ENCODE data around the gene CSGALNACT2.
"Not testable (repeated sequence)": the region's sequence is repeated elsewhere in the genome, so short reads cannot be mapped to it uniquely, and the experiment has no call there.

Gene CSGALNACT2

DNA sequence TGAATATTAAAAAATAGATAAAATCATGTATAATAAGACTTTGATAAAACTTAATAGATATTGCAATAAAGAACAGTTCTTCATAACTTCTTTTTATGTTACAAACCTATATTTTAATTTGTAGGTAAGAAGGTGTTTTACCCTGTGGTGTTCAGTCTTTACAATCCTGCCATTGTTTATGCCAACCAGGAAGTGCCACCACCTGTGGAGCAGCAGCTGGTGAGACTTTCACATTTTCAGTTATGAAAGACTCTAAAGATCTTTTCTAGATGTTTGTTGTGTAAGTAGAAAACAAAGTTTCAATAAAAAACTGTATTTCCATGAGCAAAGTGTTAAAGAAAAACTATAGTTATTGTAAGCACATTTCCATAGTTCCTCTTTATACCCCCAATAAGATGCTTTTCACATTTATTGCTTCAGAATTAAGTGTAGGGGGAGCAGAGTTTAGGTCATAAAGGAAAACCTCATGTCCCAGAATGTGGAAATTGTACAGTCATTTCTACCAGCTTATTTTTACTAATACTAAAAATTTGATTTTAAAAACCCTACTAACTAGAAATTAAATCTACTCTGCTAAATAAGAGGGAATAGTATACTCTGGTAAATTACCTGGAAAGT, 28.7 kb downstream of the CSGALNACT2 start:
- no peak for TF ChIP-seq JUND (IDR thresholded peaks at IDR 0.05; ENCODE audit: low read depth)
- in situ Hi-C loops (cut with HindIII; ENCODE audit: low pct_unique_long_range_greater_than_20kb, low sequenced_read_pairs): no loop called here
- no peak for DNase-seq (ENCODE audit: low read depth in 1 of 2, low spot score in 1 of 2)

DNA sequence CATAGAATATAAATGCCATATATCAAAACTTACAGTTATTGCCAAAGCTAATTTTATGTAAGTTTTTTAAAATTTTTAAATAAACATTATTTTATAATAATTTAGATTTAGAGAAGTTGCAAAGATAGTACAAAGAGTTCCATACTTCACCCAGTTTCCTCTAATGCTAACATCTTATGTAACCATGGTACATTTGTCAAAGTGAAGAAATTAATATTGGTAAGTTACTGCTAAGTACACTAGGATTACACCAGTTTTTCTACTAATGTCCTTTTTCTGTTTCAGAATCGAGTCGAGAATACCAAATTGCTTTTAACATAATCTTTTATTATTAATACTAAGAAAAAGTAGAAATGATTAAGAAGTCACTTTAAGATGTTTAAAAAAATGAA, 29.2 kb downstream of the CSGALNACT2 start:
- in situ Hi-C loops (cut with HindIII; ENCODE audit: low pct_unique_long_range_greater_than_20kb, low sequenced_read_pairs): no loop called here
- TF ChIP-seq JUND (IDR thresholded peaks at IDR 0.05; ENCODE audit: low read depth): no peak

DNA sequence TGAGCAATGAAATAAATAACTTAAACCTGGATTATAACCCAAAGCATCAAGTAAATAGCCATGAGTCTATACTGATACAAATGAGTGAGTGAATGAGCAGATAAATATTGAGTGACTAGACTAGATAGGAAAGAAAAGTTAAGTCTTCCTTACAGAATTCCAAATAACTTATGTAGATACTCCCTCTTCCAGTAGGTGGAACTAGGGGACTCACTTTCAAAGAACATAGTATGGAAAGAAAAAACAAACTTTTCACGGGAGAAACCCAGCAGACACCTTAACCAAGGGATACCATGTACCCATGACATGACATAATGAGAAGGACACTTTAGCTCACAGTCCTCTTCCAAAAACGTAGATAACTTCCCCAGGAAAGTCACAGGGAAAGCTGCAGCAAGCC, 32.2 kb downstream of the CSGALNACT2 start:
- in situ Hi-C loops (cut with HindIII; ENCODE audit: low pct_unique_long_range_greater_than_20kb, low sequenced_read_pairs): no loop called here
- peak in 1 of 2 experiments; percentile 57 for DNase-seq (ENCODE audit: low read depth in 1 of 2, low spot score in 1 of 2)
- TF ChIP-seq JUND (IDR thresholded peaks at IDR 0.05; ENCODE audit: low read depth): no peak

More for the DNA sequence above, 29.2 kb downstream of the CSGALNACT2 start:
- no peak for DNase-seq (ENCODE audit: low read depth in 1 of 2, low spot score in 1 of 2)

DNA sequence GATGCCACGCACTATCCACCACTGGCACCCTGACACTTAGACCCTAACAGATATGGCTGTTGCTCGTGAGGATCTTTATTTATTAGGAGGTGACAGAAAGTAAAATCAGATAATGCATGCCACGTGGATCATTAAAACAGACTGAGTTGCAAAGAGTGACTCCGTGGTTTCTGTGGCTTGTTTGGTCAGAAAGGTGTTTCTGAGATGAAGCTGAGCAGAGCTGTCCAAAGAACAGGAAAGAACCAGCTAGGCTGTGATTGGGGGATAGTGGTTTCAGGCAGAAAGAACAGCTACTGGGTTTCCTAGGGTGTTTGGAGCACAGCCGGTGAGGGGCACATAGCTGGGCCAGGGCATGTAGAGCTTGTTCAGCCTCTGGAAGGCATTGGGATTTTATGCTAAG, 34.4 kb downstream of the CSGALNACT2 start:
- in situ Hi-C loops (cut with HindIII; ENCODE audit: low pct_unique_long_range_greater_than_20kb, low sequenced_read_pairs): no loop called here

GRCh38 chr10:43173120-43173519, 34.9 kb downstream of the CSGALNACT2 start:
- TF ChIP-seq JUND (IDR thresholded peaks at IDR 0.05; ENCODE audit: low read depth): no peak
- in situ Hi-C loops (cut with HindIII; ENCODE audit: low pct_unique_long_range_greater_than_20kb, low sequenced_read_pairs): no loop called here
- DNase-seq (ENCODE audit: low read depth in 1 of 2, low spot score in 1 of 2): no peak

More for the DNA sequence above, 34.4 kb downstream of the CSGALNACT2 start:
- no peak for DNase-seq (ENCODE audit: low read depth in 1 of 2, low spot score in 1 of 2)
- TF ChIP-seq JUND (IDR thresholded peaks at IDR 0.05; ENCODE audit: low read depth): no peak

DNA sequence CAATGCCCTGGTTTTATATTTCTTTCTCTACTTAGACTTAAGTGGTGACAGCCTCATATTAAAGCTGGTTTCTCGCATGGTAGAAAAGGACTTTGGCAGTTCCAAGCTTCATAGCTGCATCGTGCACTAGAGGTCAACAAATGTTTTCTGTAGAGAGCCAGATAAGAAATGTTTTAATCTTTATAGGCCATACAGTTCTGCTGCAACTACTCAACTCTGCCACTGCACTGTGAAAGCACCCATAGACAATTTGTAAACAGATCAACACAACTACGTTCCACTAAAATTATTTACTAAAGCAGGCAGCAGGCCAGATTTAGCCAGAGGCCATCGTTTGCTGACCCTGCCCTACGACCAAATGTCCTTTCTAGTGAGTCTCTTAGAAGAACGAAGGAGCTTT, 36.7 kb downstream of the CSGALNACT2 start:
- in situ Hi-C loops (cut with HindIII; ENCODE audit: low pct_unique_long_range_greater_than_20kb, low sequenced_read_pairs): no loop called here
- no peak for TF ChIP-seq JUND (IDR thresholded peaks at IDR 0.05; ENCODE audit: low read depth)
- no peak for DNase-seq (ENCODE audit: low read depth in 1 of 2, low spot score in 1 of 2)

DNA sequence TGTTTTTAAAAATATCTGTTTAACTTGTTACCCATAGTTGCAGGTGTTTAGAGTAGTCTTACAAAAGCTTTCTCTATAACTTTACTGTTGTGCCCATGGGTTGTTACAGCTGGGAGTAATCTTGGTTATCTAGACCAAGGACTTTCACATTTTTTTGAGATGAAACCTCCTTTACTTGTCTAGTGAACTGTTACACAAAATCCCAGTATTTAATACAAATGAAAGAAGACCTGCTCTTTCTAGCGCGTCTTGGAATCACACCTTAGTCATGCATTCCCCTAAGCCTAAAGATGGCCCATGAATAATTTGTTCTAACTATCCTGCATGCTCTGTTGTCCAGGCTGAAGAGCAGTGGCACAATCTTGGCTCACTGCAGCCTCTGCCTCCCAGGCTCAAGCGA, 38.0 kb downstream of the CSGALNACT2 start:
- no peak for TF ChIP-seq JUND (IDR thresholded peaks at IDR 0.05; ENCODE audit: low read depth)
- in situ Hi-C loops (cut with HindIII; ENCODE audit: low pct_unique_long_range_greater_than_20kb, low sequenced_read_pairs): no loop called here
- no peak for DNase-seq (ENCODE audit: low read depth in 1 of 2, low spot score in 1 of 2)

GRCh38 chr10:43177595-43177994, 39.4 kb downstream of the CSGALNACT2 start:
- in situ Hi-C loops (cut with HindIII; ENCODE audit: low pct_unique_long_range_greater_than_20kb, low sequenced_read_pairs): no loop called here
- no peak for TF ChIP-seq JUND (IDR thresholded peaks at IDR 0.05; ENCODE audit: low read depth)
- DNase-seq (ENCODE audit: low read depth in 1 of 2, low spot score in 1 of 2): no peak

- no peak for DNase-seq (ENCODE audit: low read depth in 1 of 2, low spot score in 1 of 2)
- in situ Hi-C loops (cut with HindIII; ENCODE audit: low pct_unique_long_range_greater_than_20kb, low sequenced_read_pairs): no loop called here
- TF ChIP-seq JUND (IDR thresholded peaks at IDR 0.05; ENCODE audit: low read depth): no peak
Observed at GRCh38 chr10:43181146-43181545, 42.9 kb downstream of the CSGALNACT2 start.

- in situ Hi-C loops (cut with HindIII; ENCODE audit: low pct_unique_long_range_greater_than_20kb, low sequenced_read_pairs): not testable (repeated sequence)
Observed at GRCh38 chr10:43183764-43184163, 45.5 kb downstream of the CSGALNACT2 start.

GRCh38 chr10:43186150-43186549, 47.9 kb downstream of the CSGALNACT2 start:
- TF ChIP-seq JUND (IDR thresholded peaks at IDR 0.05; ENCODE audit: low read depth): no peak
- DNase-seq (ENCODE audit: low read depth in 1 of 2, low spot score in 1 of 2): no peak
- in situ Hi-C loops (cut with HindIII; ENCODE audit: low pct_unique_long_range_greater_than_20kb, low sequenced_read_pairs): no loop called here

More at GRCh38 chr10:43183764-43184163, 45.5 kb downstream of the CSGALNACT2 start:
- not testable (repeated sequence) for DNase-seq (ENCODE audit: low read depth in 1 of 2, low spot score in 1 of 2)

- TF ChIP-seq JUND (IDR thresholded peaks at IDR 0.05; ENCODE audit: low read depth): no peak
- no peak for DNase-seq (ENCODE audit: low read depth in 1 of 2, low spot score in 1 of 2)
Observed at GRCh38 chr10:43187213-43187612, 49.0 kb downstream of the CSGALNACT2 start.

GRCh38 chr10:43188702-43189101, 50.5 kb downstream of the CSGALNACT2 start:
- TF ChIP-seq JUND (IDR thresholded peaks at IDR 0.05; ENCODE audit: low read depth): no peak
- in situ Hi-C loops (cut with HindIII; ENCODE audit: low pct_unique_long_range_greater_than_20kb, low sequenced_read_pairs): no loop called here
- DNase-seq (ENCODE audit: low read depth in 1 of 2, low spot score in 1 of 2): no peak

More at GRCh38 chr10:43187213-43187612, 49.0 kb downstream of the CSGALNACT2 start:
- in situ Hi-C loops (cut with HindIII; ENCODE audit: low pct_unique_long_range_greater_than_20kb, low sequenced_read_pairs): no loop called here

DNA sequence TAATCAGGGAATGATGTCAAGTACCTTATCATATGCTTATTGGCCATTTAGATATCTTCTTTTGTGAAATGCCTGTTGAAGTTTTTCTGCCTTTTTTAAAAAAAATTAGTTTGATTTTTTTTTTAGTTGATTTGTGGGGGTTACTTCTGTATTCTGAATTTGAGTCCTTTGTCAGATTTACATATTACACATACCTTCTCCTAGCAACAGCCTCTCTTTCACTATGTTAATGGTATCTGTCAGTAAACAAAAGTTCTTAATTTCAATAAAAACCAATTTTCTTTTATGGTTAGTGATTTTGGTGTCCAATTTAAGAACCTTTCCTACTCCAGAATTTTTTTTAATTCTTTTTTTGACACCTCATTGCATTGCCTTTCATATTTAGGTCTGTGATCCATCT, 52.0 kb downstream of the CSGALNACT2 start:
- in situ Hi-C loops (cut with HindIII; ENCODE audit: low pct_unique_long_range_greater_than_20kb, low sequenced_read_pairs): no loop called here
- no peak for TF ChIP-seq JUND (IDR thresholded peaks at IDR 0.05; ENCODE audit: low read depth)
- DNase-seq (ENCODE audit: low read depth in 1 of 2, low spot score in 1 of 2): no peak
